Middle frontal gyrus (tissue), 1 donor: Measurements from ENCODE around the gene MINDY4B.

Experiments used
- DNase-seq: peaks from one replicate; pipeline ENCODE4 v3.0.0-alpha.2; 2015; ENCODE audit warnings: low spot score; ENCODE audit errors: extremely low spot score

The MINDY4B gene

DNA sequence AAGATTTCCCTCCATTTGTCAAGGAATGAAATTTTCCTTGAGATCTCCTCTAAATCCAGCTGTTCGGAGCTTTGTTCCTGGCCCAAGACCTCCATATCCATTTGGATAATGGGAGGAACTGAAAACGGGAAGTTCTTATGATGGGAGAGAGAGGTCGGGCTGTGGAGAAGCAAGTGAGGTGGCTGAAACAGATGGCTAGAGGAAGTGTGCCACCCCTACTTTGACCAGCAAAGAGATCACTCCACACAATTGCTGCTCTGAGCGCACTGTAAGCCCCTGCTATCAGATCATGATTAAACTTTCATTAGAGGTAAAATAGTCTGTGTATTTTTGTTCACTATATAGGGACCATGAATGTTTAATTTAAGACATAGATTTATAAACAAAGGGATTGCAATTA, at the start of gene MINDY4B:
Gene MINDY4B (minus strand): TSS at position 101 of the 400 bp plus-strand sequence. CDS start 0 bp downstream, at position 101.
- DNase-seq, result no peak

DNA sequence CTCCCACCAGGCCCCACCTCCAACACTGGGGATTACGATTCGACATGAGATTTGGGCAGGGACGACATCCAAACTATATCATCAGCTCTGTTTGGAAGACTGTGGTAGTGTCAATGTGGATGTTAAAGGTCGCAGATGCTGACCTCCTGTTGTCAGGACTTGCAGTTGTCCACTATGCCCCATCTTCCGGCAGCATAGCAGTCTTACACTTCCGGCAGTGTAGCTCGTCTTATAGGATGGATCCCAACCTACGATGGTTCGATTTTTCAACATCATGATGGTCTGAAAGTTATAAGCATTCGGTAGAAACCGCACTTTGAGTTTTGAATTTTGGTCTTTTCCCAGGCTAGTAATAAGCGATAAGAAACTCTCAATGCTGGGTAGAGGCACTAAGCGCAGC, 46.7 kb upstream of the MINDY4B start:
- DNase-seq, result no peak

DNA sequence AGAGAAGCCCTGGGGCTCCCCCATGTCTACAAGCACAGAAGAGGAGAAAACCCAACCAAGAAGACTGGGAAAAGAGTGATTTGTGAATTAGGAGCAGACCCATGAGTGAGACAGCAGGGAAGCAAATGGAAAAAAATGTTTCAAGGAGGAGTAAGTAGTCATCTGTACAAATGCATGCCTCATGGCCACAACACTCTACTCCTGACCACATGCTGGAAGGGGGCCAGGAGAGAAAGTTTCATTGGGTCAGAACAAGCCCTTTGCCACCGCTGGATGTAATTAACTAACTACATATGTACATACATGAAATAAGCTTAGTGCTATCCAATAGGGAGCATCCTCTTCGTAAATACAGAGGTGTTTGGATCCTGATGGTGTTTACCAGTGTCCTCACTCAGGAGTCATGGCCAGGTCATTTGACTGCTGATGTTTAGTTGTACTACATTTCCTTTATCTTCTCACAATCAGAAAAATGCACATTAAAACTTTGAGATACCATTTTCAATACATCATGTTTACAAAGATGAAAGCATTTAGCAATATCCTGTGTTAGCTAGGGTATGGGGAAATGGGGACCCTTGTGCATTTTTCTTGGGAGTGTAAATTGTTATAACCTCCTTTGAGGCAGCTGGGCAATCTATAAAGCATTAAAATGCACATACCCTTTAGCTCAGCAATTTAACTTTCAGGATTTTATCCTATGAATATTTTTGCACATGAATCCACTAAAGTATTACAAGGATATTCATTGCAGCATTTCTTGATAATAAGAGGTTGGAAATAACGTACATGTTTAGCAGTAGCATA, 40.2 kb upstream of the MINDY4B start:
- DNase-seq, result no peak

DNA sequence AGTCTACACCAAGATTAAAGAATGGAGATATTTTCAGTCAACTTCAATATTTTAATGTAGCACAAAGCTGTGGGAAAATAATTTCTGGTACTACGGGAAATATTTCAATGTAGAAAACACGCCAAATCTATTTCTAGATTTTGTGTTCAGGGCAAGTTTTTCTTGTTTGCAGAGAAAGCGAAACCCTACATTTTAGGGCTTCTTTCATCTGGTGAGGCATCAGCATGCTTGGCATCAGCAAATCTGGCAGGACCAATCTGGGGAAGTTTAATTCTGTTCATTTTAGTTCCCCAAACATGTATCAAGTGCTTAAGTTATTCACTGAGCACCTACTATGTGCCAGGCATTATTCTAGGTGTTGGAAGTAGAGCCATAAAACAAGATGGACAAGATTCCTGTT, 37.0 kb upstream of the MINDY4B start:
- no peak for DNase-seq

DNA sequence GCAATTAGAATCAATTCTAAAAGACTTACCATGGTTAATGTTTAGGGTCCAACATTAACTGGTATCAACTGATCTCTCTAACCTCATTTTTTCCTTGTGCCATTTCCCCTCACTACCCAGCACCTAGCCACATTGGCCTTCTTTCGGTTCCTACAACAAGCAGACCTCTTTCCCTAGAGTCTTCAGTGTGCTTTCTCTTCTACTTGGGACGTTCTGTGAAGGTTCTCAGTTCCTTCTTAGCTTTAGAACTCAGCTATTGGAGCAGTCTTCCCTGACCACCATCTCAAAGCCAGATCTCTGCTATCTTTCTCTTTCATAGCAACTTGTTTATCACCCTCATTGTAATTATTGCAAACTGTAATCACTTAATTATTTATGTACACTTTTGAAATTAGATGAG, 31.5 kb upstream of the MINDY4B start:
- no peak for DNase-seq

DNA sequence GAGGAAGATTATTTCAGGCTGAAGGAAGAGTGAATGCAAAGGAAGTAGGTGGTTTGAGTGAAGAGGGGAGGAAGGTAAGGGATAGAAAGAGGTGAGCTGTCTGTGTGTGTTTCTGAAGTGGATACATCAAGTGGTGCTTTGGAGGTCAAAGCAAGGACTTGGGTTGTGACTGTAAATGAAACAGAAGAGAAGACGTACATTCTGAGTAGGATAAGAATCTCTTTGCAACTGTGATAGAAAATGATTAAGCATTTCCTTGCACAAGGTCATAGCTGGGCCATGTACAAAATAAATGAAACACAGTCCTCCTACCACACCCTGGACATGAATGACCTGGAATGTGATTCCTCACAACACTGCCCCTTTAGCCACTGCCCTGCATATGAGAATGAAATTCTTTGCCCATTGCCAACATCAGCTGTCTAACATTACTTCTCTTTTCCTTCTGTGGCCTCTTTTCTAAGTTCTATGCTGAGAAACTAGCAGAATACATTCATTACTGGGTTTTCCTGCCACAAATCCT, 28.3 kb upstream of the MINDY4B start:
- no peak for DNase-seq

DNA sequence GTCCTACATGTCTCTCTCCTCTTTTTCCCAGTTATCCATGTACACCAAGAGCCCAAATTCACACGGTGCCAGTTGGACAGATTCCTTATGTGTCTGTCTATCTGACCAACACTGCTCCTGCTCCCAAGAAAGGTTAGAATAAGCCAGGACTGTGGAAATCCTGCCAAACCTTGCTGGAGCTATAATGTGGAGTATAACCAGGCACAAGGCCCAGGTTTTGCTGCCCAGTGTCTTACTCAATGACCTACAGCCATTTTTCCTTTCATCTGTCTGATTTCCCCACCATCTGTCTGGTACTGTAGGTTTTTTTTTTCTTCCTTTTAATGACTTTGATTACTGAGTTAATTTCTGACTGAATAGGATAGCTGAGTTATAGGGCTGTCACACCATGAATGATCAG, 26.5 kb upstream of the MINDY4B start:
- DNase-seq, result no peak

DNA sequence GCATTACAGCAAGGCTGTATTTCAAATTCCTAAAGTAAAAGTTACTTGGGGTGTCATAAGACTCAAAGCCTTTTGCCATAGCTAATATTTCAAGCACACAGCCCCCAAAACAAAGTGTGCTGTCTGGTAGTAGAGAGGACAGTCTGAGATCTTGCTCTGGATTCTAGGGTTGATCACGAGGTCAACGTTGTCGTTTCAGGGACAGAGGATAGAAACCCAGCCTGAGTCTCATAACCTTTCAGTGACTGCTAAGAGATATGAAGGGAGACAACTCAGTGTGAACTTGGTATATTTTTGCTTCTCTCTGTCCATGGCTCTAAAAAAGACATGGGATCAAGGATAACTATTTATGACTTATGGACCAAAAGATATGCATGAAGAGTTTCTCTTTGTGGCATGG, 25.6 kb upstream of the MINDY4B start:
- DNase-seq, result no peak

DNA sequence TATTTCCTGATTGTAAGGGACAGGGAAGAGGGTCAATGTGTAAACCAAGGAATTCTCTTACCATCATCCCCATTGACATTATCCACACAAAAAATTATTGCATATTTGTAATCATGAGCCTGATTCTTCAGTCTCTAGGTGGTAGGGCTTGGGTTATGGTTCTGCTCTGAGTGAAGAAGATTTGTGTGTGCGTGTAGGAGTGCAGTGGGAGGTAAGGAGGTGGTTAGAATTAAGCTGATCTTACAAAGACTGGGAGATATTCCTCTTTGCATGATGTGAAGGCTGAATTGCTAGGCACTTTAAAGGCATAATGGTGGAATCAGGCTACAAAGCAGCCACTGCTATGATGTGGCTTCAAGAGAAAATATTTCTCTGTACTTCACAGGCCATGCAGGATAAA, 23.0 kb upstream of the MINDY4B start:
- DNase-seq, result no peak

DNA sequence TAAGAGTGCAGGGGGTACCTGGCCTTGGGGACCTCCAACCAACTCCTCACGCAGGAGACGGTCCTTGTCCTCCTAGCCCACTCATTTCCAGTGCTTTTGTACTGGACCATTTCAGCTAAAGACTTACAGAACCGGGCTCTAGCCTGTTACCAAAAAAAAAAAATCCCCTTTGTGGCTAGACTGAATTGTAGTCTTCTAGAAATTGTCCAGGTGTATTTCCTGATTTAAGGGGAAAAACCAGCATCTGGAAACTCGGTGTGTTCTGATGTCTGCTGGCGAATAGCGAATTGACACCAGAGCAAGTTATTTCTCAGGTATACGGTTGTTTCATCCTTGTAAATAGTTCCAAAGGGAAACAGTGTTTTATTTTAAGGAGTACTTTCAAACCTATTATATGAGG, 21.1 kb upstream of the MINDY4B start:
- DNase-seq, result no peak

DNA sequence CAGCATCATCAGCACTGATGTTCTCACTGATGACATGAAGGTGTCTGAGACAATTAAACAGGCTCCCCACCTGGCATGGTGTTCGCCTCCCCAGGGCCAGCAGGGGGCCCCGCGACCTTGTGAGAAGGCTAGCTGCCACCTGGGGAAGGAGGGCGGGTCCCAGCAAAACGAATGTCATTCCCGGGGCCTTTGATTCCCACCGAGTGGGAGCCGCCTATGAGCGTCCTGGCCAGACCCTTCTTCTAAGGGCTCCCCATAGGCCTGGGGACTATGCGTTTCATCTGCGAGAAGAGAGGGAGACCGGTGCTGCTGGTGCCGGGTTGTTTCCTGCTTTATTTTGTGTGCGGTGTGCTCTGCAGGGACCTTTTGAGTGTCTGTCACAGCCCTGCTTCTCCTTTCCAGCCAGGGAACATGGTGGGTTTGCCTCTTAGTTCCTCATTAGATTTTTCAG, 20.5 kb upstream of the MINDY4B start:
- DNase-seq, result no peak

DNA sequence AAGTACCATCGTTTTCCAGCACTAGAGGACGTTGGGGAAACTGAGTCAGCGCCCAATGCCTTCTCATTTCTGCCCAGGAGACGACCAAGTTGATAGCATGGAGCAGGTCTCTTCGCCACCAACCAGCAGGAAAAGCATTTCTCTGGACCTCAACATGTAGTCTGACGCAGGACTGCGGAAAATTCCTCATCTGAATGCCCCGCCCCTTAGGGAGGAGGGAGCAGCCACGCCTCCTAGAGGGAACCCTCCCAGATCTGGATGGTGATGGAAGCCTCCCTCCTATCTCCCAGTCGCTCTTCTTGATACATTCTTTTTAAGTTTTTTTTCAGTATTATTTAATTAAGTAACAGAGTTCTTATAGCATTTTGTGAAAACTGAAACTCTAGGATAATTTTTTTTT, 17.4 kb upstream of the MINDY4B start:
- DNase-seq, result no peak

DNA sequence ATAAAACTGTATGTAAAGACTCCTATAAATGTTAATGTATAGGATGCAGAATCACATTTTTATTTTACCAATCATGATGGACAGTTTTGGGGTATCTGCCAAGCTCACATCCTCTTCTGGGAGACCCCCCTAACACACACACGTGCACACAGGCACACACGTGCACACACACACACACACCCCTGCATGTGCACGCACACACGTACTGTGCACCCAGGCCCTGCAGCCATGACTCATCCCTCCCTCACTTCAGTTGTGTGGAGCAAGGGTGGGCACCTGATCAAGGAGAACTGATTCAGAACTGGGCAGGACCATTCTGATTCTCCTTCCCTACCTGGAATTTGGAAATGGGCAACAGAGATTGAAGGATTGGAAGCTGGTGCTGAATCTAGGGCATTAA, 16.0 kb upstream of the MINDY4B start:
- DNase-seq, result no peak

DNA sequence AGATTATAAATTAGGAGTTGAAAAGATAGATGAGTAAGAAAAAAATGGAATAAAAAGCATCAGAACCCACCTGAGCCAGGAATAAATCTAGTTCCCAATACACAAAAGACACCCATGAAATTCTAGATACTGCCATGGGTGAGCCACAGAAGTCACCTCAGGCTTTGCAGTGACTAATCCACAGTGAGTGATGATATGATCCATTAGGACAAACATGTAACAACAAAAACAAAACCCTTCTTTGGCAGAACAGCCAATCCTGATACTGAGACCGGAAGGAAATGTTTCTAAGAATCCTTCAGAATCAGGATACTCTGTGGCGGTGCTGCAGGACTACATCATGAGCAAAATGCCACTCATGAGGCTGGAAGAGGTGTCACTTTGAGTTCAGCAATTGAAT, 15.0 kb upstream of the MINDY4B start:
- DNase-seq, result no peak

DNA sequence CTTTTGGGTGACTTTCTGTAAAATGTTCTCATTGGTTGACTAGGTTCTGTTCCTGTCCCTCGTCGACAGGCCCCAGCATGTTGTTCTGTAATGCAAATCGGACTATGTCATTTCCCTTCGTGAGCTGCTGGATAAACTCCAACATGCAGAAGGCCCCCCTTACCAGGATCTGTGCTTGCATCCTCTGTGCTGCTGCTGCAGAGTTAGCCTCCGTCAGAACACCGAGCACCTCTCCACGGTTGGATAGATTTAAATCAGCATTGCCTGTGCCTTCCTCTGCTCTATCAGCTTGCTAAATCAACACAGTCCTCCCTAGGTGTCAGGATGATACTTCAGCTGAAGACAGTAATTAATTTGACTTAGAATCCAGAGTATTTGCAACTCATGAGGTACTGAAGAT, 12.7 kb upstream of the MINDY4B start:
- DNase-seq, result no peak

DNA sequence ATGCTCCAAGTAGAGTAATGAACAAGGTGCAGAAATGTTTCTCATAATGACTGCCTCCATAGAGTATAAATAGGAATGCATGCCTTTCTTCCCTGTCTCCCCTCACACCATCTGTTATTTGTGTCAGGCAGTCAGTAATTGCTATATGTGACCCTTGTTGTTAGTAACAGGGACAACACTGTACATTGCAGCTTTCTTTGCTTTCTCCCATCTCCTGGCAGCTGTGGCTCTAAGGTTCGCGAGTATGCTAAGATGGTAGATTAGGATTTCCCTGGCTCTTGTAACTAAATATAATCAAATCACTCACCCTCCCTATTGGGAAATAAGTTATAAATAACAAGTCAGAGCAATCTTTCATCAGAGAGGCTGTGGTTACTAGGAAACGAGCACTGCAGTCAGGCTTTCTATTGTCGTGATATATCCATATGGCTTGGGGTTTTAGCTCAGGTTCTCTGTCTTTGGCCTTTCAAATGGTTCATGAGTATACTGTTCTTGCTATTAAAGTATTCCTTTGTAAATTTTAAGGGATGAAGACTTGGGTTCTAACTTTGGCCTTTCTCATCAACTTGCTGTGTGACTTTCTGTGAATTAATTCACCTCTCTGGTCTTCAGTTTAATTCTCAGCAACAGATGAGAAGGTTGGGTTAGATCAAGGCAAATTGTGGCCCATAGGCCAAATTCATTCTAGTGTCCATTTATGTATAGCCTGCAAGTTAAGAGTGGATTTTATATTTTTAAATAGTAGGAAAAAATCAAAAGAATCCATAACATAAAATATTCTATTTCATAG, 8.1 kb upstream of the MINDY4B start:
- no peak for DNase-seq

DNA sequence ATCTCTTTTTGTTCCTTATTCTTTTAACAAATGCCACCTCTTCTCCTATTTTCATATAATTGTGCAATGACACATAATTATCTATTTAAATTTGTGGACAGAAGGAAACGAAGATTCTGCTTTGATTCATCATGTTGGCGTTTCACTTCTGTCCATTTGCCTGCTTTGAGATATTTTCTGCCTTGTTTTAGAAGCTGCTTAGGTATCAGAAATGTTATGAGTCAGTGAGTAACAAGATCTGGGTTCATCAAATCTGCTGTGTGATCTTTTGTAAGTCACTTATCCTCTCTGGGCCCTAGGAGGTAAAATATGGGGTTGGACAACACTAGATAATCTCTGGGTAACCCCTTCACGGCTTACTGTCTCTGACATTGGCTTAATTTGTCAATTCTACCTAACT, 7.3 kb upstream of the MINDY4B start:
- DNase-seq, result no peak

DNA sequence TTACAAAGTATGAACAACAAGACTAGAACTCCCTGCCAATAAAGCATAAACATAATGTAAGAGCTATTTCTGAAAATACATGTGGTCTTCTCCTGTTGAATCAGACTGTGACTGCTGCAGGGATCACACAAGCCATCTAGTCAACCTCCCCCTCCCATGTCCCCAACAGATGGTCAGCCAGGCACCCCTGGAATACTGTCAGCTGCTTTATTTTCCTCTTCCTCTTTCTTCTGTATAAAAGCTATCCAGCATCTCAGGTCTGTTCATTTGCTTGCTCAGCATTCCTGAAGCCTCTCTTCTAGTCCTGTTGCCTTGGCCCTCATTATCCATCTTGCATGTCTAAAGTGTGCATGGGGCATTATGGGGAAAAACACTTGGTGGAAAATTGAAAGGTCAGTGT, 6.5 kb upstream of the MINDY4B start:
- no peak for DNase-seq

DNA sequence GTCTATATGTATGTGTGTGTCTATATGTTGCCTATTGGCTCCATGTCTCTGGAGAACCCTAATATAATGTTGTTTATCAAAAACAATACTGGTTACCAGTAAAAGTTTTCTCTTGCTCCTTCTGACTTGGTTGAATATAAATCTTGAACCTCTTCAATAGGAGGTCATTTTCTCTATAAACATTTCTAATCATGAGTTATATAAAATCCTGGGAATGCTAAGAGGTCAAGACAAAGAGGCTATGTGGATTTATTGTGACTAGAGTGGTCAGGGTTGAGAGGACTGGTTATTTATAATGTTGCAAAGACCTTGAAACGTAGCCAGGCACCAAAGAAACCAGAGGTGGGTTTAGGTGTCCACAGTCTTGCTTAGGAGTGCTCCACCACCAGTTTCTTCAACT, 1.2 kb upstream of the MINDY4B start:
- DNase-seq, result no peak

DNA sequence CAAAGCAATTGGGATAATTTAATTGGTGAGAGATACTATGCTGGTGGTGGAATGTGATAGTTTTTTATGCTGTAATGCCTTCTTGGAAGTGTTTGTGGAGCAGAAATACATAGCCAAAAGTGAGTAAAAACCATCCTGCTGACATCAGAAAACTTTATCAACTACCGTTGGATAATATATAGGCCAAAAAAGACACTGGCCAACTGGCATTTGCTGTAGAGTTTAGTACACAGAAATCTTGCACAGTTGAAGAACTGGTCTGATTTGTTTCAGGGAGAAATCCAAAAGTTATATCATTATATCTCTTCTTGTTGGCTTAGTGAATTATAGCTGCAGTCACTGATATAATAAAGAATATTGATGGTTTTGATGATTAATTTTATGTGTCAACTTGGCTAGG, 507 bp upstream of the MINDY4B start:
- no peak for DNase-seq

DNA sequence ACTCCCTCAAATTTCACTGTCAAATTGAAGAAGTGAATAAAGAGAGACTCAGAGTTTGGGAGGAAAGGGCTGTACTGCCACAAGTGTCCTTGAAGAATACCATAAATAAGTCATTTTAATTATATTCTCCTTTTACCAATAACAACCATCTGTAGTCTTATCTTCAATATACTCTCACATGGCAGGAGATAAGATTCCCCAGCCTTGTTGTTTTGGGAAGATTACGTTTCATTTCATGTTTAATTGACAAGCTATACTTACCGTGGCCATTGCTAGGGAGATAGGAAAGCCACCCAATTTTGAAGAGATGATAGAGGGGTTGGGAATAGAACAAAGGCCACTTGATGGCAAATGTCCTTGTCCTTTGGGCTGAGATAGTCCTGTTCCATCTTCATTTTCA, 2.3 kb downstream of the MINDY4B start:
- no peak for DNase-seq

DNA sequence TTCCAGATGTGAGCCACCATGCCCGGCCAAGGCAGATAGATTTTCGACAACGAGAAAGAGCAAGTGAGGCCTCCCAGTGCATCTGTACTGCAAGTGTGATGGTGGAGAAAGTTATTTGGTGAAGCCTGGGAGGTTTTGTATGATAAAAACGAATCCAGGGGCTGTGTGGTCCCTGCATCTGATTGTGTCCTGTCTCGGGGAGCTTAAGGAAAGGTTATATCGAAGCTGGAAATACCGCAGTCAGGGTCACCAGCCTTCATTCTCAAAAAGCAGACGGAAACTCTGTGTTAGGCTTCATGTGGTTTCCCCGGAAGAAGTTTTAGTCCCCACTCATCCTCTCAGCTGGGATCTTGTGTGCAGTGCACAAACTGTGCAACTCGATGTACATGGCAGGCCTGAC, 3.4 kb downstream of the MINDY4B start:
- DNase-seq, result no peak

DNA sequence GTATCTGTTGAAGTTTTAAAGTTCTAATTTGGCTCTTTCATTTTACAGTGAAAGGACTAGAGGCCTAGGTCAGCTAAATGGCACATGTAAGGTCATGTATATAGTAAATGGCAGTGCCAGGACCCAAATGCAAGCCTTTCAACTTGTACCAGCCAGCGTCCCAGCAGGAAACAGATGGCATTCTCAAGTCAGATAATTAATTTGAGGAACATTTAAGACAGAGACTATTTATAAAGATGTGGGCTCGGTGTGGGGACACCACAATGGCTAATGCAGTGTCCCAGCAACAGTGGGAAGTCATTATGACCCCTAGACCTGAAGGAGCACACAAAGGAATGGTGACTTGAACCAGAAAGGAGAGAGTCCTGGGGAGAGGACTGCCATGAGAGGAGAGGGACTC, 6.1 kb downstream of the MINDY4B start:
- no peak for DNase-seq
